Pancreas (tissue), 10 donors: ENCODE data around the gene ATG4C. TPM values are rescaled to one million over a fixed set of nuclear protein-coding genes. Genes with fewer than 3 reads are reported as not detected.
"Not testable (repeated sequence)": the region's sequence is repeated elsewhere in the genome, so short reads cannot be mapped to it uniquely, and the experiment has no call there.

ENCODE experiments used
- ATAC-seq, 4 donors: fragments of 200-7000 bp; cut with Tn5 transposase; one replicate each; pipeline versions ENCODE4 v1.8.0 to v1.9.1; 2020; ENCODE audit warnings: mild to moderate bottlenecking in 4 of 4, moderate library complexity in 4 of 4
- DNase-seq, 6 donors: peaks; one replicate each; pipeline ENCODE4 v3.0.0-alpha.2; 2020
- FAIRE-seq: peaks from 2 replicates; lab custom pipeline; 2012; peaks lifted over from hg19 to GRCh38; lab: Jason Lieb, UNC
- H3K27ac ChIP-seq, 4 donors: fragments of 200-600 bp; sonication (generic); 1 replicate in 3 of 4; 2 replicates in 1 of 4; pipeline versions ENCODE4 v1.5.0 to v1.8.0; 2020
- H3K27me3 ChIP-seq, 4 donors: fragments of 200-600 bp; one replicate each; pipeline ENCODE4 v1.8.0; 2021
- H3K36me3 ChIP-seq, 3 donors: fragments of 200-600 bp; sonication (generic) in 1 of 3; one replicate each; pipeline versions ENCODE4 v1.5.0 to v1.8.0; 2020 to 2021
- H3K4me1 ChIP-seq, 3 donors: fragments of 200-600 bp; one replicate each; pipeline ENCODE4 v1.8.0; 2021
- H3K4me3 ChIP-seq, 4 donors: fragments of 200-600 bp; sonication (generic) in 2 of 4; one replicate each; pipeline versions ENCODE4 v1.5.0 to v1.8.0; 2020 to 2021
- H3K9me3 ChIP-seq, 4 donors: fragments of 200-600 bp; one replicate each; pipeline ENCODE4 v1.8.0; 2021
- WGBS, 2 donors: extraction: QIAGEN DNeasy Blood & Tissue Kit; methylation state at CpG; one replicate each; pipeline ENCODE4 v1.1.7; 2013; 5-methylcytosine and 5-hydroxymethylcytosine counted together
- intact Hi-C, 3 donors: fragments of 100-400 bp; cut with DNase I; formaldehyde crosslinking; loops; one replicate each; pipeline versions ENCODE4 v1.11.1 to v1.14.2; 2022
- polyA plus RNA-seq, 2 donors: library from polyadenylated mRNA; stranded (reverse); fragments of 200-250 nt; gene quantifications; one replicate each; pipeline ENCODE4 v1.2.3, GENCODE V29; 2013
- total RNA-seq, 6 donors: library from RNA; stranded (reverse); fragmentation: NEBNext Ultra II Directional in 4 of 6; extraction: Animal tissue kit (Norgen Biotek cat#: 25700) in 4 of 6; gene quantifications; one replicate each; pipeline versions ENCODE4 v1.2.1 to v1.2.4, GENCODE V29; 2021 to 2023
- TF ChIP-seq, protein P1 (sequence below), 4 donors: fragments of 200-600 bp; sonication (generic) in 3 of 4; IDR thresholded peaks; one replicate each; pipeline versions ENCODE4 v1.5.0 to v1.8.0; 2021; ENCODE audit warnings: antibody characterized with exemption in 4 of 4
- donor health status: healthy with polysubstance abuse.
- donor health status: DM: no; HTN: no; CAD: no; lungs with moderate emphysema.
- donor health status: DM: no; HTN: no; CAD: no.
- donor health status: control.
- donor health status: control.
- donor health status: Bipolar disorder and iron deficiency.
- donor health status: DM: yes; HTN: yes; CAD: no.
- donor health status: DM: no; HTN: no; CAD: no.
- donor health status: DM: no; HTN: no; CAD: no.
- donor health status: DM: yes; HTN: yes; CAD: no.

The ATG4C gene, protein sequence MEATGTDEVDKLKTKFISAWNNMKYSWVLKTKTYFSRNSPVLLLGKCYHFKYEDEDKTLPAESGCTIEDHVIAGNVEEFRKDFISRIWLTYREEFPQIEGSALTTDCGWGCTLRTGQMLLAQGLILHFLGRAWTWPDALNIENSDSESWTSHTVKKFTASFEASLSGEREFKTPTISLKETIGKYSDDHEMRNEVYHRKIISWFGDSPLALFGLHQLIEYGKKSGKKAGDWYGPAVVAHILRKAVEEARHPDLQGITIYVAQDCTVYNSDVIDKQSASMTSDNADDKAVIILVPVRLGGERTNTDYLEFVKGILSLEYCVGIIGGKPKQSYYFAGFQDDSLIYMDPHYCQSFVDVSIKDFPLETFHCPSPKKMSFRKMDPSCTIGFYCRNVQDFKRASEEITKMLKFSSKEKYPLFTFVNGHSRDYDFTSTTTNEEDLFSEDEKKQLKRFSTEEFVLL
- total RNA-seq (10 to 100 TPM in 1 of 6 donors, 1 to 10 TPM in 5; 4.8 to 10.2 (median 6.6) TPM), polyA plus RNA-seq (1 to 10 TPM; 2.3 to 3.9 TPM)

GRCh38 chr1:62783736-62784508, at the start of gene ATG4C:
Gene ATG4C, plus strand, starts transcription at chr1:62784132. Its CDS starts 19,655 bp downstream, at chr1:62803787.
- WGBS, 2 donors = 0 to 1% methylated on average over 38 of the region's 38 CpGs
- FAIRE-seq = peak; percentile 96
- TF ChIP-seq, protein P1, sequence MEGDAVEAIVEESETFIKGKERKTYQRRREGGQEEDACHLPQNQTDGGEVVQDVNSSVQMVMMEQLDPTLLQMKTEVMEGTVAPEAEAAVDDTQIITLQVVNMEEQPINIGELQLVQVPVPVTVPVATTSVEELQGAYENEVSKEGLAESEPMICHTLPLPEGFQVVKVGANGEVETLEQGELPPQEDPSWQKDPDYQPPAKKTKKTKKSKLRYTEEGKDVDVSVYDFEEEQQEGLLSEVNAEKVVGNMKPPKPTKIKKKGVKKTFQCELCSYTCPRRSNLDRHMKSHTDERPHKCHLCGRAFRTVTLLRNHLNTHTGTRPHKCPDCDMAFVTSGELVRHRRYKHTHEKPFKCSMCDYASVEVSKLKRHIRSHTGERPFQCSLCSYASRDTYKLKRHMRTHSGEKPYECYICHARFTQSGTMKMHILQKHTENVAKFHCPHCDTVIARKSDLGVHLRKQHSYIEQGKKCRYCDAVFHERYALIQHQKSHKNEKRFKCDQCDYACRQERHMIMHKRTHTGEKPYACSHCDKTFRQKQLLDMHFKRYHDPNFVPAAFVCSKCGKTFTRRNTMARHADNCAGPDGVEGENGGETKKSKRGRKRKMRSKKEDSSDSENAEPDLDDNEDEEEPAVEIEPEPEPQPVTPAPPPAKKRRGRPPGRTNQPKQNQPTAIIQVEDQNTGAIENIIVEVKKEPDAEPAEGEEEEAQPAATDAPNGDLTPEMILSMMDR (IDR thresholded peaks at IDR 0.05) = no peak
- DNase-seq = peak; percentile 89 to 97 (median 94)
- intact Hi-C loops = no loop called here
- ATAC-seq = peak; percentile 97 to 98 (median 98)
- Histone ChIP-seq H3K9me3 (no peaks in the 10 kb centered on the region), H3K27ac (peak within 1 kb of the TSS; percentile 60 to 89 (median 77)), H3K27me3 (no peaks in the 10 kb centered on the region), H3K4me3 (peak within 1 kb of the TSS; percentile 51 to 81 (median 65)), H3K36me3 (no peaks in the 10 kb centered on the region), H3K4me1 (peaks cover 2 to 9% (median 9%) of the 10 kb centered on the region in 3 donors)

DNA sequence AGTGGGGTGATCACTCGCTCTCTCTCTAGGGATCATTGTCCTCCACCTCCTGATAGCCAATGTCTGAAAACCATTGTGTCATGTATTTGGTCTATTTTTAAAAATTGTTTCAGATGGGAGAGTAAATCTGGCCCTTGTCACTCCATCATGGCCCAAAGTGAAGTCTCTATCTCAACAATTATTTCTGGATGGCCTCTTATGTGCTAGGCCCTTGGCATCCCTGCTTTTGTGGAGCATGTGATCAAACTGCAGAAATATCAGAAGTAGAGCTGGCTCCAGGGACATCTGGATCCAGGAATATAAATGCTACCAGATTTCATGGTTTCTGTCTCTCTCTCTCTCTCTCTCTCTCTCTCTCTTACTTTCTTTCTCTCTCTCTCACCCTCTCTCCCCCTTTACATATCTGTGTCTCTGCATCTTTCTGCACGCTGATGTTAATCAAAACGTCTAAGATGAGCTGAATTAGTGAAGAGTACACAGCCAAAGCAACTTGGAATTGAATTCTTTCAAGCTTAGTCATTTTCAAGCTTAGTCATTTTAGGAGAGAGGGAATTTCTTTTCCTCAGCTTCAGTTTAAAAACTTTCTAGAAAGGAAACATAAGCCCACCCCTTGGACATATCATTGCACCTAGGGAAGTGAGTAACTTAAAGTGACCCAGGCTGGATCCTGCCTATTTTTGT, 48.3 kb upstream of the ATG4C start:
- intact Hi-C loops = no loop called here
- no peak for FAIRE-seq

GRCh38 chr1:62740701-62741100, 43.2 kb upstream of the ATG4C start:
- intact Hi-C loops = loop anchor here in 2 of 3 donors (10.0 kb wide), 2 partner anchors 206 to 236 kb away; no protein-coding TSS in a partner anchor
- DNase-seq = not testable (repeated sequence)

More for the DNA sequence above, 48.3 kb upstream of the ATG4C start:
- H3K27me3 ChIP-seq = no peaks in the 10 kb centered on the region
- no peak overlapping the region for H3K27ac ChIP-seq
- no peak overlapping the region for H3K4me3 ChIP-seq
- H3K4me1 ChIP-seq = peaks cover 0 to 11% (median 9%) of the 10 kb centered on the region in 3 donors
- WGBS, 2 donors = 75 to 76% methylated on average over 3 of the region's 3 CpGs
- TF ChIP-seq, protein P1 (IDR thresholded peaks at IDR 0.05) = no peak
- ATAC-seq (peak in 1 of 4 donors; percentile 29), DNase-seq (no peak)
- no peaks in the 10 kb centered on the region for H3K36me3 ChIP-seq
- H3K9me3 ChIP-seq = no peaks in the 10 kb centered on the region

DNA sequence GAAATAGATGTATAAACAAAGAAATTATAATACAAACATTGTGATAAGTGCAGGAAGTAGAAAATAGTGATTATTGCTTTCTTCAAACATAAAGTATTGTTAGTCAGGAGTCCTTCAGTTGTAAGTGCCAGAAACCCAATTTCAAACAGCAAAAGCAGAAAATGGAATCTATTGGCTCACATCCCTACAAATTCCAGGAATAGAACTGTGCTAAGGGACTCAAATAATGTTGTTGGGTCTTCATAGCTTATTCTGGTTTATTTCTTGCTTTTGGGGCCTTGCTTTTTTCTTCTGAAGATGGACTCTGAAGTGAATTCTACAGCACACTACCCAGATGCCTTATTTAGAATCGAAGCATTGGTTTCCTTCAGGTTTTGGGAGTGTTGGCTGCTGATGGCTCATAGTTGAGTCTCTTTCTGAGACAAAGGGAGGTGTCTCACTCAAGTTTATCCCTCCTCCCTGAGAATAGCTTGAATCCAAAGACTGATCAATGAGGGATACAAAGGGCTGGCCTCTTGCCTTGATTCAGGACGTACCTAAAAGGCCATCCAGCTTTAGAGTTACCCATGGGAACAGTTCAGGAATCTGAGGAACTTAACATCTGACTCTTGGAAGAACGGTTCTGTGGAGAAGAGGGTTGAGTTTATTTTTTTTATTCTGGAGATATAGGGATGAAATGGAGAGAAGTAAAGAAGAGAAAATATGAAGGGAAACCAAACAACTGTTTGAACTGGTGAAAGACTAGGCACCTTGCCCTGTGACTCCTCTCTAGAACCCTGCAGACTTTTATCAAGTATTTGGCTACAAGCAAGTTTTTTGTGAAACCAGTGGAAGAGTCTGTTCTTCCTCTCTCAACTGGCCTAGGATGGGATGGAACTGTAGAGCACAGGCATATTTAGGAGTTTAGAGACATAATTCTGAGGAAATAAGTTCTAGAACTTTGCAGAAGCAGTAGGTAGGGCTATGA, 39.0 kb upstream of the ATG4C start:
- no peak for ATAC-seq
- intact Hi-C loops = loop anchor here in 2 of 3 donors (10.0 kb wide), 2 partner anchors 210 to 240 kb away; no protein-coding TSS in a partner anchor

More at GRCh38 chr1:62740701-62741100, 43.2 kb upstream of the ATG4C start:
- not testable (repeated sequence) for H3K9me3 ChIP-seq, ATAC-seq, H3K4me1 ChIP-seq, H3K27me3 ChIP-seq, H3K27ac ChIP-seq, H3K4me3 ChIP-seq, H3K36me3 ChIP-seq
- FAIRE-seq = peak; percentile 32
- WGBS, 2 donors = 84 to 92% methylated on average over 3 of the region's 3 CpGs

More for the DNA sequence above, 39.0 kb upstream of the ATG4C start:
- Histone ChIP-seq H3K27me3 (no peaks in the 10 kb centered on the region), H3K27ac (no peak overlapping the region), H3K9me3 (no peaks in the 10 kb centered on the region), H3K36me3 (no peaks in the 10 kb centered on the region), H3K4me3 (no peak overlapping the region), H3K4me1 (no peaks in the 10 kb centered on the region)
- no peak for DNase-seq
- 32 to 57% methylated on average over 3 of the region's 3 CpGs for WGBS, 2 donors
- no peak for FAIRE-seq
- TF ChIP-seq, protein P1 (IDR thresholded peaks at IDR 0.05) = no peak
